HEK293T (cell line): ENCODE measurements around the gene USP33.
A peak's percentile ranks its signal among the peaks of the same experiment; 100 is the strongest.
"Not testable (repeated sequence)": the region's sequence is repeated elsewhere in the genome, so short reads cannot be mapped to it uniquely, and the experiment has no call there.

Source experiments
- CTCF ChIA-PET: fragments of 350-600 bp; formaldehyde crosslinking; extraction: SDS; loops from one replicate; lab custom pipeline; 2021; ENCODE audit warnings: antibody characterized with exemption, inconsistent platforms; lab: Yijun Ruan, JAX
- POLR2A ChIA-PET: fragments of 350-600 bp; formaldehyde crosslinking; extraction: SDS; loops from one replicate; lab custom pipeline; 2020; ENCODE audit warnings: antibody characterized with exemption, inconsistent platforms; lab: Yijun Ruan, JAX
- DNase-seq: peaks from one replicate; pipeline ENCODE4 v3.0.0; 2012; ENCODE audit warnings: mixed read lengths; ENCODE audit errors: extremely low spot score
- BHLHE40 ChIP-seq: fragments of 450-650 bp; IDR thresholded peaks from 2 replicates; pipeline ENCODE4 v1.6.1; 2016; ENCODE audit warnings: mild to moderate bottlenecking, moderate library complexity, borderline replicate concordance
- CTBP1 ChIP-seq: fragments of 450-650 bp; IDR thresholded peaks from 2 replicates; pipeline ENCODE4 v1.6.1; 2016; ENCODE audit warnings: borderline replicate concordance
- ELF4 ChIP-seq: fragments of 450-650 bp; IDR thresholded peaks from 2 replicates; pipeline ENCODE4 v1.6.1; 2017; ENCODE audit warnings: antibody characterized with exemption
- FOXA1 ChIP-seq: fragments of 450-650 bp; IDR thresholded peaks from 2 replicates; pipeline ENCODE4 v1.6.1; 2016; ENCODE audit warnings: mild to moderate bottlenecking
- FOXM1 ChIP-seq: fragments of 450-650 bp; IDR thresholded peaks from 2 replicates; pipeline ENCODE4 v1.6.1; 2017; ENCODE audit warnings: mild to moderate bottlenecking, borderline replicate concordance
- HDGF ChIP-seq: fragments of 450-650 bp; IDR thresholded peaks from 2 replicates; pipeline ENCODE4 v1.6.1; 2017; ENCODE audit warnings: antibody characterized with exemption, borderline replicate concordance
- L3MBTL2 ChIP-seq: fragments of 450-650 bp; conservative IDR thresholded peaks from 2 replicates; pipeline ENCODE4 v1.6.1; 2016; ENCODE audit warnings: mild to moderate bottlenecking
- LEF1 ChIP-seq: fragments of 450-650 bp; IDR thresholded peaks from 2 replicates; pipeline ENCODE4 v1.6.1; 2017; ENCODE audit warnings: mild to moderate bottlenecking, borderline replicate concordance
- NFRKB ChIP-seq: fragments of 450-650 bp; IDR thresholded peaks from 2 replicates; pipeline ENCODE4 v1.6.1; 2016; ENCODE audit warnings: mild to moderate bottlenecking, moderate library complexity
- SP1 ChIP-seq: fragments of 450-650 bp; IDR thresholded peaks from 2 replicates; pipeline ENCODE4 v1.6.1; 2017
- SUZ12 ChIP-seq: fragments of 450-650 bp; IDR thresholded peaks from 2 replicates; pipeline ENCODE4 v1.6.1; 2016; ENCODE audit warnings: mild to moderate bottlenecking
- ZNF384 ChIP-seq: fragments of 450-650 bp; IDR thresholded peaks from 2 replicates; pipeline ENCODE4 v1.6.1; 2016
- TF ChIP-seq, protein P1 (sequence below): fragments of 450-650 bp; IDR thresholded peaks from 2 replicates; pipeline ENCODE4 v1.6.1; 2016

USP33 gene

DNA sequence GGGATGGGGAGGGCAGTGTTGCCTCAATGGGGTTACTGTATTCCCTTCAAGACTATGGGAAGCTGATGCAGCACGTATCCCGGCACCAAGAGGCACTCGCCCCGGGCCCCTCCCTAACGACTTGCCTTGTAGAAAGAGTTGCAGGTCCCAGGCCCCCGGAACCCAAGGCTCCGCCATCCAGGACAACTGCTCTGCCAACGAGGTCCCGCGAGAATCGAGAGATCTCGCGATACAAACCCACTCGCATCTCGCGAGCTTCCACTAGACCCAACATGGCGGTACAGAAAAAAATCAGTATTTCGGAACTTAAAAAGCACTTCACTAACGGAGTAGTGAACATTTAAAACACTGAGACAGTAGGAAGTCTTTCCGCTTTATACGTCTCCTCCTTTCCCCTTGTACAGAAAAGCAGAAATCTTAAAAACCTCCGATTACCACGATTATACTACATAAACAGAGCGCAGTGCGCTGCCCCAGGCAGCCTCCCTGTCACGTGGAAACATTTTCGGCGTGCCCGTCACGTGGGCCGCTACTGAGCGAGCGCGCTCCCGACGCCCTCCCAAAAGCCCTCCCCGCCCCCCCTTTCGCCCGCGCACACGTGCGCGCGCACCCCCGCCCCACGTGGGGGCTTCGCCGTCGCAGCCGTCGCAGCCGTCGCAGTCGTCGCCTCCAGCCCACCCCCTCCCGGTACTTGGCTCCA is 77.0 kb downstream of the USP33 start, which contains the start of gene ZZZ3:
TSS of gene ZZZ3 (minus strand) at position 199 of the 700 bp plus-strand sequence. CDS start 49,304 bp downstream, outside the sequence.
- ChIA-PET POLR2A (interaction anchor here (0.7 to 1.8 kb wide), 6 partner anchors 9 to 77 kb away, joined by 3 to 12 read pairs (median 4); partner anchors contain the start of gene USP33), CTCF (interaction anchor here (0.7 kb wide), 2 partner anchors 22 to 532 kb away, joined by 3 read pairs; no protein-coding TSS in a partner anchor)
- DNase-seq: peak; percentile 93
- TF ChIP-seq NFRKB (peak; percentile 88), BHLHE40 (no peak), SP1 (peak; percentile 86), L3MBTL2 (peak; percentile 84), ELF4 (peak; percentile 70), SUZ12 (no peak), ZNF384 (peak; percentile 92)
- TF ChIP-seq, protein P1, sequence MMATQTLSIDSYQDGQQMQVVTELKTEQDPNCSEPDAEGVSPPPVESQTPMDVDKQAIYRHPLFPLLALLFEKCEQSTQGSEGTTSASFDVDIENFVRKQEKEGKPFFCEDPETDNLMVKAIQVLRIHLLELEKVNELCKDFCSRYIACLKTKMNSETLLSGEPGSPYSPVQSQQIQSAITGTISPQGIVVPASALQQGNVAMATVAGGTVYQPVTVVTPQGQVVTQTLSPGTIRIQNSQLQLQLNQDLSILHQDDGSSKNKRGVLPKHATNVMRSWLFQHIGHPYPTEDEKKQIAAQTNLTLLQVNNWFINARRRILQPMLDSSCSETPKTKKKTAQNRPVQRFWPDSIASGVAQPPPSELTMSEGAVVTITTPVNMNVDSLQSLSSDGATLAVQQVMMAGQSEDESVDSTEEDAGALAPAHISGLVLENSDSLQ: peak; percentile 15; the same call in 1 of the 2 replicates

DNA sequence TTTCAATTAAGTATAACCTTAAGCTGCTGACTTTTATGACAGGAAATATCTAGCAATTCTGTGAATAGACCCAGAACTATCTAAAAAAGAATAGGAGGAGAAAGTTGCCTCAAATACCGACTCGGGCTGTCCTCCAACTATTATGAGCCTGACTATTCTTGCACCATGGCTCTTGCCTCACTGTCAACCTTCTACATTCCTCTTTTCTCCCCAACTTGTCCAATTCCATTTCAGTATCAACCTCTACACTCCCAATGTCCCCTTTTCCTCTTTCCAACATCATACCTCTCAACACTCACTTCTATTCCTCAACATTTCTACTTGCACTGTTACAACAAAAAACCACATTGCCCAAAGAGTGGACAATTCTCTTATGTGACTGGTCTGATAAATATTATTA is 79.5 kb downstream of the USP33 start:
- ChIA-PET POLR2A (no interaction called here), CTCF (no interaction called here)
- no peak for DNase-seq
- no peak for TF ChIP-seq CTBP1
- TF ChIP-seq NFRKB: no peak

DNA sequence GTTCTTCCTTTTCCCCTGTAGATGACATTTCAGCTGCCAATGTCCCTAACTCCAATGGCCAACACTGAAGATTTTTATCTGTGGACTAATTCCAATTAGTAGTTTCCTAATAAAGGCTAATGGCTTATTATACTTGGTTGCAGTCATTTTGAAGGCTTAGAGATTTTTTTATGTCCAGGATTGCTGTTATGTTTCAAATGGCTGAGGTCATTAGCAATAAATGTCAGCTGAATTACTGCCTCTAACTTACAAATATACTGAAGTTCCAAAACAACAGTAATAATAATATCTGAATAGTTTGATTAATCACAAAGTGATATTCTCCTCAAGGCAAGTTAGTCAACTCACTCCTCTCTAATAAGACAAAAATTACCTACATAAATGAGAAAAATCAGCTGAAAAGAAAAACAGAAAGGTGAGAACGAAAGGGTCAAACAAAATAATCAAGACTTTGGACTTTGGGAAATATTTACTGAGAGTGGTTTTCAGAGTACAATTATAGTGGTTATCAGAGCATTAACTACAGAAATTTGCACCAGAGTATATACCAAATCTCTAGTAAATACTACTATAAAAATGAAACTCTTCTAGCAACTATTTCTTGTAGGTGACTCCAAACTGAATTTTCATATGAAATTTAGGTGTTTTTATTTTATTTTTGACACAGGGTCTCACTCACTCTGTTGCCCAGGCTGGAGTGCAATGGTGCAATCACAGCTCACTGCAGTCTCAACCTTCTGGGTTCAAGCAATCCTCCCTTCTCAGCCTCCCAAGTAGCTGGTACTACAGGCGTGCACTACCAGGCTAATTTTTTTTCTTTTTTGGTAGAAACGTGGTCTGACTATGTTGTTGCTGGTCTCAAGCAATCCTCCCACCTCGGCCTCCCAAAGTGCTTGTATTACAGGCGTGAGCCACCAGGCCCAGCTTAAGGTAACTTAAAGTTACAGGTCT is 80.7 kb downstream of the USP33 start:
- POLR2A ChIA-PET: no interaction called here

DNA sequence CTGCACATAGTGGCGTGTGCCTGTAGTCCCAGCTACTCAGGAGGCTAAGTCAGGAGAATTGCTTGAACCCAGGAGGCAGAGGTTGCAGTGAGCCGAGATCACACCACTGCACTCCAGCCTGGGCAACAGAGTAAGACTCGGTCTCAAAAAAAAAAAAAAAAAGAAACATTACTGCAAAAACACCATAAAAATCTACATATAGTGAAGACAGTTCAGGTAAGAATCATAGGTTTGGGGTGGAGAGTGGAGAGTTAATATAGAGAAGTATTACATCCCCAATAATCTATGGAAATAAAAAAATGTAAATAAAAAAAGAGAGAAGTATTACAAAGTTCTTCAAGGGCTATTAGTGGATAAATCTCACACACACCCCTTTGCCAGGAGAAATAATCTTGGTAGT is 84.8 kb downstream of the USP33 start:
- not testable (repeated sequence) for DNase-seq
- CTCF ChIA-PET: interaction anchor here (0.5 kb wide), 1 partner anchor 1173 kb away, joined by 3 read pairs; no protein-coding TSS in a partner anchor
- POLR2A ChIA-PET: interaction anchor here (3.1 kb wide), 1 partner anchor 8 kb away, joined by 12 read pairs; the partner anchor contains the start of gene ZZZ3
- peak; percentile 77 for TF ChIP-seq ZNF384

More for the DNA sequence above, 80.7 kb downstream of the USP33 start:
- CTCF ChIA-PET: no interaction called here
- DNase-seq: no peak
- TF ChIP-seq SP1: no peak
- no peak for TF ChIP-seq LEF1
- TF ChIP-seq, protein P1: peak; percentile 80

DNA sequence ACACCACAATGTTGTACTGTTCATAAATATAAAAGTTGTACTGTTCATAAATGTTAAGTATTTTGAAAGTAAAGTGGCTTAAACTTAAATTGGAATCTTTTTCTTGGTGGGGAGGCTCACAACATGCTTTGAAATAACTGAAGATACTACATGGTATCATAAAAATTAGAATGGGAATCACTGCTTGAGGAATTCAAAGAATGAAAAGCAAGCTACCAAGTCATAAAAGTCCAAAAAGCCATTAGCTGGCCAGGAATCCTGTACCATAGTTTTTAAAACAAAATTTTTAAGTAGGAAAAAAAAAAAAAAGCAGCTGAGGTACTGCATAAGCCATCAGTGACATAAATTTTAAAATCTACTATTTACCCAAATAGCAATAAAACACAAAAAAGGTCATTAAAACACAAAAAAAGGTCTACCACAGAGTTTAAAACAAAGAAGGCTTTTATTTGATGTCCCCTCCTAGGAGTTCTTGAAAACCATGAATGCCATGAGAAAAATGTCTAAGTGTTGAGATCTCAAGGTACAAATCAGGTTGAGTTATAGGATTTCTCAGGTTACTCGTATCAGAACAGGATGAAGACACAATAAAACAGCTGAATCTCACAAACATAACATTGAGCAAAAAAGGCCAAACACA is 85.8 kb downstream of the USP33 start:
- no peak for DNase-seq
- TF ChIP-seq SP1: no peak
- TF ChIP-seq, protein P1: peak; percentile 22; the same call in 1 of the 2 replicates
- TF ChIP-seq ZNF384: peak; percentile 66
- POLR2A ChIA-PET: interaction anchor here (3.1 kb wide), 1 partner anchor 9 kb away, joined by 12 read pairs; the partner anchor contains the start of gene ZZZ3
- CTCF ChIA-PET: interaction anchor here (0.5 to 0.6 kb wide), 2 partner anchors 30 to 1172 kb away, joined by 3 read pairs; no protein-coding TSS in a partner anchor

DNA sequence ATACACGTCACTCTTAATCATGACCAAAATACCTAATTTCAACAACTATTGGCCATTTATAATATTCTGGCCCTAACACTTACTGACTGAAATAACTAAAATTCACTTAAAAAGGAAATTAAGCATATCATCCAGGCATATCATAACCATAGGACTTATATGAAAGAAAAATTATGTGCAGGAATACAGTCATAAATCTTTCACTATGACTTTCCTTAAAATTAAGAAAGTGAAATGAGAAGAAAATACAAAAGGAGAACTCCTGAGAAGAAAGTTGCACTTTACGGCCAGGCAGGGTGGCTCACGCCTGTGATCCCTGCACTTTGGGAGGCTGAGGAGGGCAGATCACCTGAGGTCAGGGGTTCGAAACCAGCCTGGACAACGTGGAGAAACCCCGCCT is 86.6 kb downstream of the USP33 start:
- TF ChIP-seq LEF1: no peak
- TF ChIP-seq, protein P1: peak; percentile 68
- ChIA-PET POLR2A (interaction anchor here (3.1 kb wide), 1 partner anchor 10 kb away, joined by 12 read pairs; the partner anchor contains the start of gene ZZZ3), CTCF (interaction anchor here (0.6 kb wide), 1 partner anchor 29 kb away, joined by 3 read pairs; no protein-coding TSS in a partner anchor)
- no peak for DNase-seq

DNA sequence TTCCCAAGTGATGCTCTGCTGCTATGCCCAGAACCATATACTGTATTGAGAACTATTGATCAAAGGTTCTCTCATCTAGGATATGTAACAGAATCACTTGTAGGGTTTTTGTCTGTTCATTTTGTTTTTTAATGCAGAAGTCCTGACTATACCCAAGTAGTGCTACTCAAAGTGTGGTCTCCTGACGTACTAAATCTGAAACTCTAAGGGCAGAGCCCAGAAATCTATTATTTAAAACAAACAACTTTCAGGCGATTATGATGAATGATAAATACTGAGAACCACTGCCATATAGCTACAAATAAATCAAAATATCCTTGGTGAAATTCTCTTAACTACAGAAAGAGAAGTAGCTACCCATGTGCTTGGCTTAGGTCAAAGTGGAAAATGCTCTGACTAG is 87.3 kb downstream of the USP33 start:
- CTCF ChIA-PET: no interaction called here
- TF ChIP-seq L3MBTL2: no peak
- TF ChIP-seq NFRKB: no peak
- TF ChIP-seq FOXM1: no peak
- no peak for TF ChIP-seq HDGF
- no peak for TF ChIP-seq FOXA1
- no peak for TF ChIP-seq LEF1
- no peak for TF ChIP-seq ELF4
- no peak for DNase-seq
- POLR2A ChIA-PET: interaction anchor here (3.1 kb wide), 1 partner anchor 10 kb away, joined by 12 read pairs; the partner anchor contains the start of gene ZZZ3
